SHP77 (cell line): ENCODE results near the gene FAM83F.
A peak's percentile ranks its signal among the peaks of the same experiment; 100 is the strongest.
"Not testable (repeated sequence)": the region's sequence is repeated elsewhere in the genome, so short reads cannot be mapped to it uniquely, and the experiment has no call there.

Experiments
- DNase-seq, 2 experiments: peaks; one replicate each; lab custom pipeline; 2025; lab: John Stamatoyannopoulos, UW

FAM83F gene

GRCh38 chr22:39994566-39995392 lies at the start of gene FAM83F:
Gene FAM83F (plus strand): TSS chr22:39994954. CDS start chr22:39995043, 89 bp downstream.
- DNase-seq: no peak

- DNase-seq: no peak
These were observed 48.6 kb upstream of the FAM83F start for GRCh38 chr22:39946126-39946502.

GRCh38 chr22:39946503-39947219 lies 48.1 kb upstream of the FAM83F start:
- DNase-seq: peak; percentile 47 to 50

- peak; percentile 70 for DNase-seq
These were observed 47.2 kb upstream of the FAM83F start for GRCh38 chr22:39947220-39948216.

GRCh38 chr22:39949964-39950737 lies 44.6 kb upstream of the FAM83F start:
- no peak for DNase-seq

GRCh38 chr22:39951603-39952293 lies 43.0 kb upstream of the FAM83F start:
- not testable (repeated sequence) for DNase-seq

- DNase-seq: no peak
These were observed 42.4 kb upstream of the FAM83F start for GRCh38 chr22:39952347-39952746.

GRCh38 chr22:39953101-39953500 lies 41.7 kb upstream of the FAM83F start:
- DNase-seq: no peak

- no peak for DNase-seq
These were observed 40.1 kb upstream of the FAM83F start for GRCh38 chr22:39954584-39955055.

GRCh38 chr22:39955675-39956074 lies 39.1 kb upstream of the FAM83F start:
- no peak for DNase-seq

GRCh38 chr22:39956932-39957664 lies 37.7 kb upstream of the FAM83F start:
- peak; percentile 59 to 78 for DNase-seq

- no peak for DNase-seq
These were observed 36.6 kb upstream of the FAM83F start for GRCh38 chr22:39958009-39958711.

- no peak for DNase-seq
These were observed 35.7 kb upstream of the FAM83F start for GRCh38 chr22:39958949-39959639.

- DNase-seq: peak; percentile 75 to 86
These were observed 34.9 kb upstream of the FAM83F start, which contains the start of gene TMA7B for GRCh38 chr22:39959640-39960447. Gene TMA7B (plus strand): TSS chr22:39960397. CDS start chr22:39964375, 3,978 bp downstream.

- DNase-seq: no peak
These were observed 33.7 kb upstream of the FAM83F start for GRCh38 chr22:39960791-39961746.

- DNase-seq: no peak
These were observed 32.7 kb upstream of the FAM83F start for GRCh38 chr22:39962071-39962470.
